T-helper 2 cell treated with Interferon-gamma antibody and Interleukin-4, amounts not matched to agents 100 ng/mL and 5 ng/mL, for 36 hours (primary cell): ENCODE data around the gene MARCO. TPM values are rescaled to one million over a fixed set of nuclear protein-coding genes. Genes with fewer than 3 reads are reported as not detected.
"Not testable (repeated sequence)": the region's sequence is repeated elsewhere in the genome, so short reads cannot be mapped to it uniquely, and the experiment has no call there.

Experiments
- intact Hi-C: fragments of 100-400 bp; cut with micrococcal nuclease; formaldehyde crosslinking; loops from one replicate; pipeline ENCODE4 v1.15.1; 2023
- total RNA-seq: library from RNA; stranded (reverse); gene quantifications from 2 replicates; pipeline ENCODE4 v1.2.3, GENCODE V29; 2022

Gene MARCO
- total RNA-seq, 1 donor from 2014 or later, result not detected

DNA sequence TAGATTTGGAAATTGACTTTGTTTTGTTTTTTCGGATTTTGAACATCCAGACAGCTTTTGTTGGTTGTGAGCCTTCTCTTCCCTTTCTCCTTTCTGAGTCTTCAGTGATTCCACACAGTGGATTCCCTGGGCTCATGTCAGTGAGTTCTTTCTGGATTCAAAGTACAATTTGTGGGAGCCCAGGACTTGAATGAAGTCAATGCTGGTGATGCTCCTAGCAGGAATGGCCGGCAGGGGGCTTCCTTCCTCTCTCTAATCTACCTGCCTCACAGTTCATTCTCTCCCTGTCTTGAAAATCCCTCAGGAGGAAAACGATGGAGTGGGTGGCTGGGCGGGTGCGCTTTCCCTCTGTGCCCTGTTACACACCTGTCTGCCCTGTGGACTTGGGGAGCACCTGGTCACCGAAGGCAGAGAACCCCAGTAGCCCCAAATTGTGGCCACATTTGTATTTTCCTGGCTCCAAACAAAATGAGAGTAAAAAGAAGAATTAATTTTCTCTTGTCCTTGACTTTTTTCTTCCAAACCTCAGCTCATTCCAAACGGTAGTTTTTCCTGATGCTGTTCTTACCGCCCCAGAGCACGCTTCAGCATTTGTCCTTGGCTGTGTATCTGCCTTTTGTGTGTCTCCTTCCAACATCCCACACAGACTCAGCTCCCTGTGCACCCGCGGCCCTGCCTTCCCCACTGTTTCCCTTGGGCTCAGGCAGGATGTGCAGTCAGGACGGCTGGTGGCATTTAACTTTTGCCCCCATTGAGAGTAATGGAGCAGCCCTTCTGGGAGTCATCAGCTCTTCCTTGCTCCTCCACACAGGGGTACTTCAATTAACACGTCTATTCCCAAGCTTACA is 86.6 kb downstream of the MARCO start:
- intact Hi-C loops, result no loop called here

DNA sequence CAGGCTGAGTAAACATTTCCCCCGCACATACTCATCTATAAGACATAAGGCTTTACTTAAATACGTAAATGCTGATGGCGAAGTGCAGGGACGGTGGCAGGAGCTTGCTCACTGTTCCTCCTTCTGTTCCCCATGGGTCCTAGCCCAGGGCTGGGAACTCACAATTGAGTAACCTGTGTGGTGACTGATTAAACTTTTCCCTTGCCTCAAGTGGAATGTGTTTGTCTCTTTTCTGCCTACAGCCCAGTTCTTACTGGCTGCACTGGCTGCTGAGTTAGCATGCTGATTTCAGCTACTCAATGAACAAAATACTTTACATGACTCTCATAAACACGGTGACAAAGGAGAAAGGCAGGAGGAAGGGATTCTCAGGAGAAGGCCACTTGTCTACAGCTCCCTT is 87.3 kb downstream of the MARCO start:
- intact Hi-C loops, result no loop called here

DNA sequence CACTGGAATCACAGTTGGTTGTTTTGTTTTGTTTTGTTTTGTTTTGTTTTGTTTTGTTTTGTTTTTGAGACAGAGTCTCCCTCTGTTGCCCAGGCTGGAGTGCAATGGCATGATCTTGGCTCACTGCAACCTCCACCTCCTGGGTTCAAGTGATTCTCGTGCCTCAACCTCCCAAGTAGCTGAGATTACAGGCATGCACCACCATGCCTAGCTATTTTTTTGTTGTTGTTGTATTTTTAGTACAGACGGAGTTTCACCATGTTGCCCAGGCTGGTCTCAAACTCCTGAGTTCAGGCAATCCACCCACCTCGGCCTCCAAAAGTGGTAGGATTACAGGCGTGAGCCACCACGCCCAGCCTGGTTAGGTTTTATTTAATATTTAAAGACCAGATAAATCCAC is 95.9 kb downstream of the MARCO start:
- intact Hi-C loops, result not testable (repeated sequence)

DNA sequence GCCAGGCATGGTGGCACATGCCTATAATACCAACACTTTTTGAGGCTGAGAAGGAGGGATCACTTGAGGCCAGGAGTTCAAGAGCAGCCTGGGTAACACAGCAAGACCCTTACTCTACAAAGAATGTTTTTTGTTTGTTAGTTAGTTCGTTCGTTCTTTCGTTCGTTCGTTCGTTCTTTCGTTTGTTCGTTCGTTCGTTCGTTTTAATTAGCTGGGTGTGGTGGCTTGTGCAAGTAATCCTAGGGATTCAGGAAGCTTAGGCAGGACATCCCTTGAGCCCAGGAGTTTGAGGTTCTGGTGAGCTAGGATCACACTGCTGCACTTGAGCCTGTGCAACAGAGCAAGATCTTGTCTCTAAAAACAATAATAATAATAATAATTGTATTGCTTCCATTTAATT is 98.7 kb downstream of the MARCO start:
- intact Hi-C loops, result no loop called here

Other genes starting within 250 kb of the MARCO start
- not detected in 2 replicates for gene EN1, start 94.5 kb upstream of the MARCO start, total RNA-seq
- not detected in 2 replicates for gene C1QL2, start 216.6 kb downstream of the MARCO start, total RNA-seq